ENCODE measurements around the gene RAPSN.
A peak's percentile ranks its signal among the peaks of the same experiment; 100 is the strongest.

The RAPSN gene

DNA sequence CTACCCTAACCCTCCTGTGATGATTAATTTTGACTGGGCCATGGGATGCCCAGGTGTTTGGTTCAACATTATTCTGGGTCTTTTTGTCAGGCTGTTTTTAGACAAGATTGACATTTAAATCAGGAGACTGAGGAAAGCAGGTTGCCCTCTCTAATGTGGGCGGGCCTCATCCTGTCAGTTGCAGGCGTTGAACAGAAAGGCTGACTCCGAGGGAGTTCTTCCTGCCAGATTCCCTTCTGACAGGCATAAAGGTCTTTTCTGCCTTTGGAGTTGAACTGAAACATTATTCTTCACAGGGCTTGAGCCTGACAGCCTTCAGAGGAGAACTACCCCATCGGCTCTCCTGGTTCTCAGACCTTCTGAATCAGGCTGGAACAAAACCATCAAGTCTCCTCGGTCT, 18.4 kb downstream of the RAPSN start:
- Mint-ChIP-seq H3K4me3 (no peak overlapping the region), H3K4me1 (peaks cover 12% of the 10 kb centered on the region), H3K36me3 (peaks cover 10% of the 10 kb centered on the region), H3K27ac (no peak overlapping the region), H3K9me3 (no peaks in the 10 kb centered on the region)
- DNase-seq (ENCODE audit: low spot score in 2 of 2) (no peak), ATAC-seq (no peak)

DNA sequence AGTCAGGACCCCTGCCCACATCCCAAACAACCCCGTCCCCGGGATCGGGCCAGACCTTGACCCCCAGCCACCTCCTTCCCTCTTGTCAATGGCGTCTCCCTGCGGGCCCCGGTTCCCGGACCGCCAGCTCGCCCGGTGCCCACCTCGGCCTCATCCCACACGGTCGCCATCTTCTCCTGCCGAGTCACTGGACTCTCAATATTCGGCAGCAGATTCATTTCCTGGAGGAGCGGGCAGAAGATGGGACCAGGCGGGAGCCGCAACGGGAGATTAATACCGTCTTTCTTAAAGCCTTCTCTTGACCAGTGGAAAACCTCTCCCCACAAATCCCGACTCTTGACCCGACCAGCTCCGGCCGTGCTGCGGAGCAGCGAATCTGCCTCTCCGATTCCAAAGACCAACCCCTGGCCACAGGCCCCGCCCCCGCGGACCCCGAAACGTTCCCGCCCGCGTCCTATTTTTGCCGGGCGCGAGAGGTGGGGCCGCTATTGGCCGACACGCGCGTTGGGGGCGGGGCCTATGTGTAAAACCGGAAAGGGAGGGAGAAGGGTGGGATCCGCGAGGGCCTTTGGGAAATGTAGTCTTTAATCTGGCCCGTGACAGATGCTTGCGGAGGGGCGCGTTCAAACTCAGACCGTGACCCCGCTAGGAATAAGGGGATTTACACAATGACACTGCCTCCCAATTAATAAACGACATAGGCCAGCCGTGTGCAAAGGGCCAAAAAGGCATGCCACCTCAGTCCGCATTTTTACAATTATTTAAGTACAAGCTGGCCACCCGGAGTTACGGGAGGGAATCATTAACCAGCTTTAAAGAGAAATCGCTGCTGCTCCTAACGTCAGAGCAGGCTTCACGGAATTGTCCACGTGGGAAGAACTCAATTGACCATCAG, 22.6 kb downstream of the RAPSN start, which contains the start of gene PSMC3:
Gene PSMC3, minus strand, starts transcription at position 378 of the 895 bp plus-strand sequence. Its CDS starts 160 bp downstream, at position 218.
- H3K36me3 Mint-ChIP-seq = peaks cover 52% of the 10 kb centered on the region
- H3K4me3 Mint-ChIP-seq = peak within 1 kb of the TSS; percentile 100
- H3K27ac Mint-ChIP-seq = peak within 1 kb of the TSS; percentile 100
- no peaks in the 10 kb centered on the region for H3K9me3 Mint-ChIP-seq
- DNase-seq (ENCODE audit: low spot score in 2 of 2) (peak; percentile 98 to 99), ATAC-seq (peak; percentile 96)
- peaks cover 31% of the 10 kb centered on the region for H3K4me1 Mint-ChIP-seq

DNA sequence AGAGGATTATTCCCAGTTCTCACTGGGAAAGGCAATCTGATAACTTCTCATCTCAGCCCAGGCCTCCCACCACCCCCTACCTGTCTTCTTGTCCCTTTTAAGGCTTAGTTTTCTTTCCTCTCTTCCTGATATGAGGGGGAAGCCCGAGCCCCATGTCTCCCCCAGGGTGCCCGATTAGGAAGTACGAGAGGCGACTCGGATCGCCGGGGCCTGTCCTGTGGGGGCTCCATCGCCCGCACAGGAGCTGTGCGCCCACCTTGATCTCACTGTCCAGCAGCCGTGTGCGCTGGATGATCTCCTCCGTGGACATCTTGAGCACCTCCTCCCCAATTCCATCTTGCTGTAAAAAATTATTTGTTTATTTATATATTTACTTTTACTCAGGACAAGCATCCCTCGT, 23.3 kb downstream of the RAPSN start:
- H3K9me3 Mint-ChIP-seq = no peaks in the 10 kb centered on the region
- no peak for DNase-seq (ENCODE audit: low spot score in 2 of 2)
- no peak for ATAC-seq
- peak overlapping the region; percentile 100 for H3K27ac Mint-ChIP-seq
- H3K4me3 Mint-ChIP-seq = peak overlapping the region; percentile 100
- peaks cover 31% of the 10 kb centered on the region for H3K4me1 Mint-ChIP-seq
- H3K36me3 Mint-ChIP-seq = peaks cover 59% of the 10 kb centered on the region

DNA sequence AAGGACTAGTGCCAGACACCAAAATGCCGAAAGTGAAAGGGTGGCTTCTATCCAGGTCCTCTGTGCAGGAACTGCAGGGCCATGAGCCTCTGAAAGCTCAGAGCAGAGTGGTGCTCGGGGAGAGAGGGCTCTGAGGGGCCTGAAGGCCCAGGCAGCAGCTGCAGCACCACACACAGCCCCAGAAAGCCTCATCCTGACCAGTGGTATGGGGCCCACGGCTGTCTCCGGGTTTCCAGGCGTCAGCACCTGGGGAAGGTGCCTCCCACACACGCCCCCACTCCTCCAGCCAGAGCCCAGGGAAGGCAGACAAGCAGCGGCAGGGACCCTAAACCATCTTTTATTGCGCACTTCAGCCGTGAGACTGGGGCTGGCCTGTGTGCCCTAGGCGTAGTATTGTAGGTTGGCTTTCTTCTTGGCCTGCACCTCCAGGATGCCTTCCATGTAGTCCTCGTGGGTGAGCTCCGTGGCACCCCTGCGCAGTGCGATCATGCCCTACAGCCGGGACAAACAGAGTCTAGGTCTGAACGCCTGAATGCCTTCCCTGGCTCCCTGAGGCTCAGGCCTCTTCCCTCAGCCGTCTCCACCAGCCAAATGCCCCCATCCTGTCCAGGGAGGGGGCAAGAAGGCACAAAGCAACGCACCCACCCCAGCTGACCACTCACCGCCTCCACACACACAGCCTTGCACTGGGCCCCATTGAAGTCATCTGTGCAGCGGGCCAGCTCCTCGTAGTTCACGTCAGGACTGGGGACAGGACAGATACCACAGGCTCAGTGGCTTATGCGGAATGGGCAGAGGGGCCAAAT, 30.3 kb downstream of the RAPSN start:
- H3K4me1 Mint-ChIP-seq = peaks cover 21% of the 10 kb centered on the region
- H3K4me3 Mint-ChIP-seq = no peak overlapping the region
- ATAC-seq (no peak), DNase-seq (ENCODE audit: low spot score in 2 of 2) (no peak)
- peaks cover 93% of the 10 kb centered on the region for H3K36me3 Mint-ChIP-seq
- no peaks in the 10 kb centered on the region for H3K9me3 Mint-ChIP-seq
- peak overlapping the region; percentile 90 for H3K27ac Mint-ChIP-seq

DNA sequence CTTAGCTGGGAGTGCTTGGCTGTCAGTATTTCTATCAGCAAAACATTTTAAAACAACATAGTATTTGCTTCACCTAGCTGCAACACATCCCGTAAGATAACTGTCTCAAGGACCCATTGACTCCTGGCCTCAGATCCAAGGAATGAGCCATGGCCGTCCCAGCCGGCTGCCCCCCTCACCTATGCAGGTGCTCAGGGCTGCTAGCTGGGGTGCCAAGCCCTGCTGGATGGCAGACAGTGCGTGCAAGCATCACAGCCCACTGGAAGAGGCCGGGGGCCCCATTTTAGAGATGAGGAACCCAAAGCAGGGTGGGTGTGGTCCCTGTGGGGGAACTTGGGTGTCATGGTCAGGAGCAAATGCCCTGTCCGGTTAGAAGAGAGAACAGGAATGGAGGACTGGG, 31.2 kb downstream of the RAPSN start:
- Mint-ChIP-seq H3K9me3 (no peaks in the 10 kb centered on the region), H3K4me3 (no peak overlapping the region), H3K36me3 (peaks cover 91% of the 10 kb centered on the region), H3K4me1 (peaks cover 23% of the 10 kb centered on the region), H3K27ac (peak overlapping the region; percentile 90)
- ATAC-seq (no peak), DNase-seq (ENCODE audit: low spot score in 2 of 2) (no peak)

DNA sequence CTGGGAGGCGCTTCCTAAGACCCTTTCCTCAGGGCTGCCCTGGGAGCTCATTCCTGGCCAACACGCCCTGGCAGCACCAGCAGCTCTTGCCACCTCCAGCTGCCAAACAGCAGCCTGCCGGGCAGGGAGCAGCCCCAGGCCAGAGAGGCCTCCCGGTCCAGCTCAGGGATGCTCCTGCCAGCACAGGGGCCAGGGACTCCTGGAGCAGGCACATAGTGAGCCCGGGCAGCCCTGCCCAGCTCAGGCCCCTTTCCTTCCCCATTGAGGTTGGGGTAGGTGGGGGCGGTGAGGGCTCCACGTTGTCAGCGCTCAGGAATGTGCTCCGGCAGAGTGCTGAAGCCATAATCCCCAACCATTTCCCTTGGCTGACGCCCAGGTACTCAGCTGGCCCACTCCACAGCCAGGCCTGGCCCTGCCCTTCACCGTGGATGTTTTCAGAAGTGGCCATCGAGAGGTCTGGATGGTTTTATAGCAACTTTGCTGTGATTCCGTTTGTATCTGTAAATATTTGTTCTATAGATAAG, 32.9 kb downstream of the RAPSN start:
- Mint-ChIP-seq H3K36me3 (peaks cover 74% of the 10 kb centered on the region), H3K27ac (peak overlapping the region; percentile 48), H3K4me3 (no peak overlapping the region), H3K9me3 (no peaks in the 10 kb centered on the region), H3K4me1 (peaks cover 23% of the 10 kb centered on the region)
- no peak for ATAC-seq
- no peak for DNase-seq (ENCODE audit: low spot score in 2 of 2)

DNA sequence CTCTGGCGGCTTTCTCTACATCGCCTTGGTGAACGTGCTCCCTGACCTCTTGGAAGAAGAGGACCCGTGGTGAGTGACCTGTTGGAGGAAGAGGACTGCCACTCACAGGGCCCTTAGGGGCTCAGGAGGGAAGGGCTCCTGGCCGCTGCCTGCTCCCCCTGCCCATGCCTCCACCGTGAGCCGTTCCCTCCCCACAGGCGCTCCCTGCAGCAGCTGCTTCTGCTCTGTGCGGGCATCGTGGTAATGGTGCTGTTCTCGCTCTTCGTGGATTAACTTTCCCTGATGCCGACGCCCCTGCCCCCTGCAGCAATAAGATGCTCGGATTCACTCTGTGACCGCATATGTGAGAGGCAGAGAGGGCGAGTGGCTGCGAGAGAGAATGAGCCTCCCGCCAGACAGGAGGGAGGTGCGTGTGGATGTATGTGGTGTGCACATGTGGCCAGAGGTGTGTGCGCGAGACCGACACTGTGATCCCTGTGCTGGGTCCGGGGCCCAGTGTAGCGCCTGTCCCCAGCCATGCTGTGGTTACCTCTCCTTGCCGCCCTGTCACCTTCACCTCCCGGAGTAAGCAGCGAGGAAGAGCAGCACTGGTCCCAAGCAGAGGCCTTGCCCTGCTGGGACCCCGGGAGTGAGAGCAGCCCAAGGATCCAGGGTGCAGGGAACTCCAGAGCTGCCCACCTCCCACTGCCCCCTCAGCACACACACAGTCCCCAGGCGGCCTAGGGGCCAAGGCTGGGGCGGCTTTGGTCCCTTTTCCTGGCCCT, 33.7 kb downstream of the RAPSN start:
- Mint-ChIP-seq H3K27ac (peak overlapping the region; percentile 48), H3K4me3 (no peak overlapping the region), H3K36me3 (peaks cover 67% of the 10 kb centered on the region), H3K4me1 (peaks cover 23% of the 10 kb centered on the region), H3K9me3 (no peaks in the 10 kb centered on the region)
- no peak for ATAC-seq
- DNase-seq (ENCODE audit: low spot score in 2 of 2) = no peak

DNA sequence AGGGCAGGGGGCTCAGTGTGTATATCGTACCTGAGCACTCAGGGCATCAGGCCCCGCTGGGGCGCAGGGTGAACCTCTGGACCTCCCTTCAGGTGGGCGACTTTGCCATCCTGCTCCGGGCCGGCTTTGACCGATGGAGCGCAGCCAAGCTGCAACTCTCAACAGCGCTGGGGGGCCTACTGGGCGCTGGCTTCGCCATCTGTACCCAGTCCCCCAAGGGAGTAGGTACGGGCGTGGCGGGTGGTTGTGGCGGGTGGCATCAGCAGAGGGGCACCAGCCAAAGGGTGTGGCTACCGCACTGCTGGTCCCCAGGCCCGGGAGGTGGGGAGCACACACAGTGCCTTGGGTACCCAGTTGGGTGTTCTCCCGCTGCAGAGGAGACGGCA, 34.3 kb downstream of the RAPSN start:
- H3K9me3 Mint-ChIP-seq = no peaks in the 10 kb centered on the region
- no peak overlapping the region for H3K4me3 Mint-ChIP-seq
- H3K36me3 Mint-ChIP-seq = peaks cover 61% of the 10 kb centered on the region
- no peak for DNase-seq (ENCODE audit: low spot score in 2 of 2)
- ATAC-seq = no peak
- peaks cover 18% of the 10 kb centered on the region for H3K4me1 Mint-ChIP-seq
- H3K27ac Mint-ChIP-seq = no peak overlapping the region

DNA sequence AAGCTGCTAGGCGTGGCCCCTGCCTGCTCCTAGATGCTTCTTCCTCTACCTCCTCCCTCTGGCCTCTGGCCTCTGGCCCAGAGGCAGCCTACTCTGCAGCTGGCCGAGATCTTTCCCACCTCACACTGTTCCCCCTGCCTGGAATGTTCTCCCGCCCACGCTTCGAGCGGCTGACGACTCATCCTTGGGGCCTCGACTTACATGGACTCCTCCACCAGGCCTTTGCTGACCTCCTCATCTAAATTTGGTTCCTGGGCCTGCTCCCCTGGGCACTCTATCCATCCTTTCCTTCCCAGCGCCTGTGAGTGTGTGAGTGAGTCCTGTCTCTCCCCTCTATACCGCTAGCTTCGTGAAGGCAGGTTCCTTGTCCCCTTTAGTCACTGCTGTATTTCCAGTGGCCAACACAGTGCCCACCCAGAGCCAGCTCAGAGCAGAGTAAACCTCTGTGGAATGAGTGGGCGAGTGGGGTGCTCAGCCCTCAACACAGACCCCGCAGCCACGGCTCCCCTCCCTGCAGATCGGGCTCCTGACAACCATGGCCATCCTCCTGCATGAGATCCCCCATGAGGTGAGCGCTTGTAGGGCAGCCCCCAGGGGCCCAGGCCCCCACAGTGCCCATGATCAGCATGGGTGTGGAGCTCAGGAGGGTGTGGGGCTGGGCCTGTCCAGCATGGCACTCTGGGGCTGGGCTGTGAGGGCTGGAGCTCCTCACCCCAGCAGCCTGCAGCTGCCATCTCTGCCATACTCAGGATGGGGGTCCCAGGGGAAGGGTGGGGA, 34.8 kb downstream of the RAPSN start:
- DNase-seq (ENCODE audit: low spot score in 2 of 2) = no peak
- Mint-ChIP-seq H3K27ac (peak overlapping the region; percentile 86), H3K4me1 (peaks cover 23% of the 10 kb centered on the region), H3K36me3 (peaks cover 59% of the 10 kb centered on the region), H3K9me3 (no peaks in the 10 kb centered on the region), H3K4me3 (no peak overlapping the region)
- ATAC-seq = no peak

DNA sequence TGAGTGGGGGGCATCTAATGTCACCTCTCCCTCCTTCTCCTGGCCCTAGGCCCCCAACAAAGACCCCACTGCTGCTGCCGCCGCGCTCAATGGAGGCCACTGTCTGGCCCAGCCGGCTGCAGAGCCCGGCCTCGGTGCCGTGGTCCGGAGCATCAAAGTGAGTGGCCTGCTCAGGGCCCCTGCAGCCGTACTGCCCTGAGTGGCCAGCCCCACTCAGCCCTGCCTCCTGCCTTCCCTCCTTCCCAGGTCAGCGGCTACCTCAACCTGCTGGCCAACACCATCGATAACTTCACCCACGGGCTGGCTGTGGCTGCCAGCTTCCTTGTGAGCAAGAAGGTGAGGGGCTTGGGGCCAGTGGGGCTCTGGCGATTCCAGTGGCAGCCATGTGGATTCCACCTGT, 35.6 kb downstream of the RAPSN start:
- peaks cover 57% of the 10 kb centered on the region for H3K36me3 Mint-ChIP-seq
- H3K27ac Mint-ChIP-seq = peak overlapping the region; percentile 86

DNA sequence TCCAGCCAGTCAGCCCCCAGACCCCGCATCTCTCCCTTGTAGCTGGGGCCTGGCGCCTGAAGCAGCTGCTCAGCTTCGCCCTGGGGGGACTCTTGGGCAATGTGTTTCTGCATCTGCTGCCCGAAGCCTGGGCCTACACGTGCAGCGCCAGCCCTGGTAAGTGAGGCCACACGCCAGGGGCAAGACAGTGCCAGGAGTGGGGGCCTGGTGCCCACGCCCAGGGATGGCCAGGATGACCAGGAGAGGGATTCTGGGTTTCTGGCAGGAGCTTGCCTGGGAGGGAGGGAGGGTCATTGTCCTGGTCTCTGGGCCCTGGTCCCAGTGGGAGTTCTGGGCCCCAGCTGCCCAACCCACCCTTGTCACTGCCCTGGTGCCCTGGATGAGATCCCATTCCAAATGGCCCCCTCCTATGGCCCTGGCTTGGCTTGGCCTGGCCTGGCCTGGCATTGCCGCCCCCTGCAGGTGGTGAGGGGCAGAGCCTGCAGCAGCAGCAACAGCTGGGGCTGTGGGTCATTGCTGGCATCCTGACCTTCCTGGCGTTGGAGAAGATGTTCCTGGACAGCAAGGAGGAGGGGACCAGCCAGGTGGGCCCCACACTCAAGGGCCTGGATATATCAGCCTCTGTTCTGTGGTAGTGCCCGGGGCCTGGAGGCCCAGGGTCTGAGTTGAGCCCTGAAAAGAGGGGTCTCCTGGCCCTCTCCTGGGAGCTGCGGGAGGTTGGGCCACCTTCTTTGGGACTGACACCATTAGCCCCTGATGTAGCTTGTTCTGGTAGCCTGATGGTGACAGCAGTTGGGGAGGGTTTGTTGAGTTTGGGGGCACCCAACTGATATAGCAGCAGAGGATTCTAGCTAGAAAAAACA, 36.8 kb downstream of the RAPSN start:
- Mint-ChIP-seq H3K9me3 (no peaks in the 10 kb centered on the region), H3K27ac (peak overlapping the region; percentile 37), H3K36me3 (peaks cover 45% of the 10 kb centered on the region), H3K4me1 (peaks cover 30% of the 10 kb centered on the region), H3K4me3 (no peak overlapping the region)
- DNase-seq (ENCODE audit: low spot score in 2 of 2) = peak; percentile 54 to 80
- no peak for ATAC-seq

More for the DNA sequence above, 35.6 kb downstream of the RAPSN start:
- Mint-ChIP-seq H3K4me3 (no peak overlapping the region), H3K4me1 (peaks cover 28% of the 10 kb centered on the region), H3K9me3 (no peaks in the 10 kb centered on the region)
- ATAC-seq (no peak), DNase-seq (ENCODE audit: low spot score in 2 of 2) (peak in 1 of 2 donors; percentile 48)

DNA sequence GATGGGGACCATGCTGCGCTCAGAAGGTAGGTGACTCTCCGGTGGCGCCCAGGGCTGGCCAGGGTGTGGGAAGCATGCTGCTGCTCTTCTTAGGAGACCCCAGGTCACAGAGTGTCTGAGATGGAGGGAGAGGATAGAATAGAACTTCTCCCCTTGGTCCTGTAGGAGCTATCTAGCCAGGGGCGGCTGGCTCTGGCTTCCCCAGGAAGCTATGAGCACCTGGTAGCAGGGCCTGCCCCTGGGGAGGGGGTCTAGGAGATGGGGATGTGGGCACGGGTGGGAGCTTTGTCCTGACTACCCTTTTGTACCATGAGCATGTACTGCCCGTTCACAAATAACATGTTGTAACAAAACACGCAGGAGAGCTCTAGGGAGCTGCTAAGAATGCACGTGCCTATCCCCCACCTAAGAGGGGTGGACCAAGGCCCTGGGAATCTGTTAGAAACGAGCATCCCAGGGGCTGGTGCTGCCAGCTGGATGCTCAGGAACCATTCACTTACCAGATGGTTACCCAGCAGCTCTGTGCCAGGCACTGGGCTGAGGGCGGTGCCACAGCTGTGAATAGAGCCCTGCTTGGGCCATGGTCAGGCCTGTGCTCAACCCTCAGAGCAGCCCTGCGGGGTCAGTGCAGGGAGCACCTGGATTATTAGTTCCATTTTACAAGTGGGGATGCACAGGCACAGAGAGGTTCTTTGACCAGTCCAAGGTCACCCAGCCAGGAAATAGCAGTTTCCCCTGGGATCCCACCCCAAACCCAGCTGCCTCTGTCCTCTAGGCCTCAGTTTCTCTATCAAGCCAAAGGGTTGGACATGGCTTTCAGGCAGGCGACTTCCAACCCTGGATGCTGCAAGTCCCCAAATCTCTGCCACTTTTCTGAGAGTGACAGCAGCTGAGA, 38.3 kb downstream of the RAPSN start:
- DNase-seq (ENCODE audit: low spot score in 2 of 2) = peak in 1 of 2 donors; percentile 50
- H3K36me3 Mint-ChIP-seq = peaks cover 32% of the 10 kb centered on the region
- peak overlapping the region; percentile 37 for H3K27ac Mint-ChIP-seq
- ATAC-seq = no peak
- H3K9me3 Mint-ChIP-seq = no peaks in the 10 kb centered on the region
- H3K4me1 Mint-ChIP-seq = peaks cover 34% of the 10 kb centered on the region
- no peak overlapping the region for H3K4me3 Mint-ChIP-seq

All from stimulated activated effector memory CD8-positive, alpha-beta T cell treated with anti-CD3 and anti-CD28 coated beads, Interleukin-12 subunit alpha, Interleukin-12 subunit beta, amount 100 ng/mL, for 72 hours (primary cell).